Measurements from ENCODE around the gene TAS2R3.
"Not testable (repeated sequence)": the region's sequence is repeated elsewhere in the genome, so short reads cannot be mapped to it uniquely, and the experiment has no call there.

Gene TAS2R3
- total RNA-seq: 1.4 to 1.9 reads per million in 2 donors

DNA sequence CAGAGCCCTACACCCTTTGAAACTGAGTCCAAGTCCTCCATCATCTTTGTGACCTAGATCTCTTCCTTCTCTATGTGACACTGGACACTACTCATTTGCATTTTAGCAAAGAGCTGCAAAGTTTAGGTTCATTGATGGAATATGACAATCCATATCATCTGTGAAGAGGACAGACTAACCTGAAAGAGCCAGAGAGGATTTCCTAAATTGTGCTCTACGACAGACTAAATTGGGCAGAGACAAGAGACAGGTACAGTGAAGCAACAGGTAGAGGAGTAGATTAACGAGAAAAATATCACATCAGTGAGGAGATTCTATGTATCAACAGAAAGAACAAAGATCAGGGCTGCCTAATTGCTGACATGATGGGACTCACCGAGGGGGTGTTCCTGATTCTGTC, at the start of gene TAS2R3:
Gene TAS2R3, plus strand, starts transcription at position 301 of the 400 bp plus-strand sequence. Its CDS starts 62 bp downstream, at position 363.
- DNase-seq: no peak

DNA sequence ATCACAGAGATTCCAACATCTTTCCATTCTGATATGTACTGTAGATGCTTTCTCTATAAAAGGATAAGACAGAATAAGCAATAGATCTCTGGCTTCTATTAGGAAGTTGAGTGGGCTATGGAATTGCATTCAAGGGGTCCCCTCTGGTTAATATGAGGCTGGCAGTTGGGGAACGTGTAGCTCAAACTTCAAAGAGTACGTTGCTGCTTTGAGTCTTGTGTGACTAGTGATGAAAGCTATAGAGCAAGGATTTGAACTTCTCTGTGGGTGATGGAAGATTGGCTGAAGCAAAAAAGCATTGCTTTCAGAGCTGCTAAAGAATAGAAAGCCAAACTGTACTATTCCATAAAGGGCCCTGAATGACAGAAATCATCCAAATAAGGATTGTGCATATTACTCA, 49.3 kb upstream of the TAS2R3 start:
- no peak for DNase-seq

DNA sequence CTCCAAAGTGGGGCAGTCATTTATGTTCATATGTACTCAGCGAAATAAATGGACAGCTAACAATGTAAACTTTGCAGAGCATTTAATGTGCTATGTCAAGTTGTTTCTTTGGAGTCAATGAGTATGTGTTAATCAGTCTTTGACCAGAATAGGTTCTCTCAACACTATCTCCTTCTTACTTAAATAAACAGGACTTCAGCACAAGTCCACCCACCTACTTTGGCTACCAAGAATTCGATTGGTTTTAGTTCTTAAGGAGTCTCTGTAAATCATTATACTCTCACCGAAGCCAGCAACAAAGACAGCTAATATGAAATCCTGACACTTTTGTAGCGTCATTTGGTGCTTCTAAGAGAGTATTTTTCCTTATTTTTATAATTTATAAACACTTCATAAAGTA, 48.9 kb upstream of the TAS2R3 start:
- DNase-seq: no peak

GRCh38 chr7:141715794-141716689, 47.9 kb upstream of the TAS2R3 start:
- DNase-seq: no peak

GRCh38 chr7:141717450-141717849, 46.4 kb upstream of the TAS2R3 start:
- DNase-seq: no peak

DNA sequence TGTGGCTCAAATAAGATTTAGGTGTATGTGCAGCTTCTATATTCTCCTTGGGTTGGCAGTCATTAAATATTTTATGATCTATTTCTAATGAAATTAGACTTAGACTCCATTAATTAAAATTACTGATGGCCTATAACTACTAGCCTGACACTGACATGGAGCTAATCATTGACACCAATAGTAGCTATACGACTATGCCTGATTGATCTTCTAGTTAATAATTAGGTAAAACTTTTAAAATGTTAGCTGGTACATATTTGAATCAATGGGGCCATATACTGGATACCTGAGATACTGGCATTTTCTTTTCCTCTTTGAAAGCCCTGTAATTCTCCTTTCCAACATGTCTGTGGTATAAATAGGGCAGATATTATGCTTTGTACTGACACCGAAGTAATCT, 41.4 kb upstream of the TAS2R3 start:
- no peak for DNase-seq

DNA sequence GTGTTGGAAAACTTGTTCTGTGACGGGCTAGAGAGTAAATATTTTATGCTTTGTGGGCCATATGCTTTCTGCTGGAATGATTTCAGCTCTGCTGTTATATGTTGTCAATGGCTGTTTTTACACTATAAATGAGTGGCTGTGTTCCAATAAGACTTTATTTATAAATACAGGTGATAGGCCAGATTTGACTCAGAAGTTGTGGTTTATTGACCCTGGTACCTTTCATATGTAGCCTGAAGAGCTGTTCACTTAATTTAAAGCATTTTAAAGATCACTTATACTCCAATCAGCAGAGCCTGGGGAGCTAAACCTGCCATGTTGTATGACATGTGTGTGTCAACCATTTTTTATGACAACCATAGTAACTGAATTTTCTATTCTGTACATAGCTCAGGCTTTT, 34.9 kb upstream of the TAS2R3 start:
- DNase-seq: no peak

- no peak for DNase-seq
These were observed 32.3 kb upstream of the TAS2R3 start for GRCh38 chr7:141731476-141732149.

DNA sequence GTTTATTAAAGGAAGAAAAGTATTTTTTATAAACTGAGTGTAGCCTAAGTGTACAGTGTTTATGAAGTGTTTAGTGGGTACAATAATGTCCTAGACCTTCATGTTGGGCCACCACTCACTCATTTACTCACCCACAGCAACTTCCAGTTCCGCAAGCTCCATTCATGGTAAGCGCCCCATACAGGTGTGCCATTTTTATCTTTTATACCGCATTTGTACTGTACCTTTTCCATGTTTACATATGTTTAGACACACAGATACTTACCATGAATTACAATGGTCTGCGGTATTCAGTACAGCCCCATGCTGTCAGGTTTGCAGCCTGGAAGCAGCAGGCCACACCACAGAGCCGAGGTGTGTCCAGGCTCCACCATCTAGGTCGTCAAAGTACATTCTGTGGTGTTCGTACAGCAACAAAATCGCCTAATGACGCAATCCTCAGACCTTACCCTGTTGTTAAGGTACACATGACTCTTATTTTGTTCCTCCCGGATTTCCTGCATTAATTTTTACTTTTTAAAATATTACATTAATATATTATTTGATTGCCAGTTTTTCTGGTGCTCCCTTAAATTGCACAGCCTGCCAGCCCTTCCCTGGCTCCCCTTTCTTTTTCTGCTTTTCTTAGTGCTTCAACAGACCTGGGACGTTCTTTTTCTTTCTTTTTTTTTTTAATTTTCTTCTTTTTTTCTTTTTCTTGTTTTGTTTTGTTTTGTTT, 26.6 kb upstream of the TAS2R3 start:
- peak; percentile 10 for DNase-seq

DNA sequence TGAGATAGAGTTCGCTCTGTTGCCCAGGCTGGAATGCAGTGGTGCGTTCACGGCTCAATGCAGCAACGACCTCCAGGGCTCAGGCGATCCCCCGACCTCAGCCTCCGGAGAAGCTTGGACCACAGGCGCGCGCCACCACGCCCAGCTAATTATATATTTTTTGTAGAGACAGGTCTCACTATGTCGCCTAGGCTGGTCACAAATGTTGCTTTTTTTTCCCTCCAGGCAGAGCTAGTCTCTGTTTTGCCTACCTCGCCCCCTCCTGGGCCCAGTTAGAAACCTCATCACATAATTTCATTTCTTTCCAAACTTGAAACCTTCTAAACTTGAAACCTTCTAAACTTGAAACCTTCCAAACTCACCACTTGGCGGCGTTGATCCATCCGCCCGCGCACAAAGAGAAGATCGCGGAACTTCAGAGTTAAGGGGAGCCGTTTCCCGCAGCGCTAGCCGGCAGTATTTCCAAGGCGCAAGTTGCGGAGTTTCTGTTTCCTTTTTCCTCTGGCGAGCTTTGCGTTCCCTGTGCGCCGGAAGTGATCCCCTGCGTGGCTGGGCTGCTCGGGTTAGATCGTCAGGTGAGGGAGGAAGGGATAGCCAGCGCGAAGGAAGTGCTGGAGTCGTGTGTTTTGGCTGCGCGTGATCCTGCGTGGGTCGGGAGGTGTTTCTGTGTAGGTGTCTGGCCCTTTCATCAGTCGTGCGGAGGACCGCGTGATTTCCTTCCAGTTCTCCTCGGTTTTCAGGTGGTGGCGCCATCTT, 25.9 kb upstream of the TAS2R3 start, which contains the start of gene SSBP1:
Gene SSBP1, plus strand, starts transcription at position 523 of the 756 bp plus-strand sequence. CDS start 809 bp downstream, outside the sequence.
- peak; percentile 61 for DNase-seq

- no peak for DNase-seq
These were observed 25.3 kb upstream of the TAS2R3 start for GRCh38 chr7:141738592-141739013.

DNA sequence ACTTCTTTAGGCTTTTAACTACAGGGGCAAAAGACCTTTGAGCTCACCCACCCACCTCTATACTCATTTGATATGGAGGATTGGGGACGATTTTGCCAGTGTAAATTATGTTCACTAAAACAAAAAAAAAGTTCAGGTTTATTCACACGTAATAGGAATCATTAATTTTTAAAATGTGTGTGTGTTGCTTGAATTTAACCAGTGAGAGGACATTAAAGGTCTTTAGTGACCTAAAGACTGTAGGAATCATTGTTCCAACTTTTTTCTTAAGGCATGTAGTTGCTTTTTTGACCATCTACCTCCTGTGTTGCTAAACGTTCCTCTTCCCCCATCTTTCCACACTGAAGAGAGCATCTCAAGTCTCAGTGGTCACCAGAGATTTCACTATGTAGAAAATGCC, 24.6 kb upstream of the TAS2R3 start:
- DNase-seq: no peak

DNA sequence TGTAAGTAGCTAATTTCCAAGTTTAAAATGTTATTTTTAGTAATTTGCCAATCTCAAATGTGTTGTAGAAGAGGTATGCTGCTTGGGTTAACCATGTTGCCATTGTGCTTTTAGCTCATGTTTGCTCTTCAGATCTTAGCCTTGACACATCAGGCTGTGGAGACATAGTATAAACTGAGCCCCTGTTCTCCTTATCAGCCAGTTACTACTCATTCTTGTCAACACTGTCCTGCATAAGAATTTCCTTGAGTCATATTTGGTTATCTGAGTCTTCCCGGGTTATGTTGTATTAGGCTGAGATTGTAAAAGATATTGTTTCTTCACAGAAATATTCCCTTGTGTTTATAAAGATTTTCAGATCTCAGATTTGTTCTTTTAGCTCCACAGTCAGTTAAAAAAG, 21.7 kb upstream of the TAS2R3 start:
- no peak for DNase-seq

DNA sequence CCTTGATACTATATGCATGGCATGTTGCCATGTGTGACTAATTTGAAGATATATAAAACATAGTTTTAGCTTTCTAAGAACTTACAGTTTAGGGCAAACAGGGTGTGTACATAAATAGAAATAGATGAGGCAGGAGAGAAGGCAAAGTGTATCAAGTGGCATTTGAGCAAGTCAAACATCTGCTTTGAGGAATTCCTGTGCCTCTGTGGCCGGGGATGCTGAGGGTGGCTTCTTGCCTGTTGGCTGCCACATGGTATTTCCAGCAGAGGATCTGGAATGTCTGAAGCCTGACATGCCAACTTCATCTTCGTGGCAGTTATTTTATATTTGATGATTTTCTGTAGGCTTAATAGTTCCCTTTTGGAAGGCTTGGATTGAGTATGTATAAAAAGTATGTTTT, 19.8 kb upstream of the TAS2R3 start:
- DNase-seq: no peak

GRCh38 chr7:141748396-141748795, 15.5 kb upstream of the TAS2R3 start:
- no peak for DNase-seq

DNA sequence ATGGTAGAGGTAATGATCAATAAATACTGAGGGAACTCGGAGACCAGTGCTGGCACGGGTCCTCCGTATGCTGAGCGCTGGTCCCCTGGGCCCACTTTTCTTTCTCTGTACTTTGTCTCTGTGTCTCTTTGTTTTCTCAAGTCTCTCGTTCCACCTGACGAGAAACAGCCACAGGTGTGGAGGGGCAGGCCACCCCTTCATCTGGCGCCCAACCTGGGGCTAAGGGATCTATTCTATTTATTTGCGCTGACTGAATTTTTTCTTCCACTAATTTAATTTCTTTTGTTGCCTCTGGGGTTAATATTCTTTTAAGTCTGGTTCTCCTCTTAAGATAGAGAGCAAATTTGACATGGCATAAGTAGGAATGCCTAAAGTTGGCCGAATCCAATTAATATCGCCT, 12.0 kb upstream of the TAS2R3 start:
- not testable (repeated sequence) for DNase-seq

DNA sequence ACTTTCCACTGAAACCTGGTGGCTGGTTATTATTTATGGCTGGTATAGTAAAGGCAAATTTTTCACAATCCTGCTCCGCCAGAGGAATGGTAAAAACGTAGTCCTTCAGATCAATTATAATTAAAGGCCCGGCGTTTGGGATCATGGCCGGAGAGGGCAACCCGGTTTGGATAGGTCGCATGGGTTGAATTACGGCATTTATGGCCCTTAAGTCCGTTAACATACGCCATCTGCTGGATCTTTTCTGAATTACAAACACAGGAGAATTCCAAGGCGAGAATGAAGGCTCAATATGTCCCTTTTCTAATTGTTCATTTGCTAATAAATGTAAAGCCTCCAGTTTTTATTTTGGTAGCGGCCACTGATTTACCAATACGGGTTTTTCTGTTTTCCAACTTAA, 11.3 kb upstream of the TAS2R3 start:
- no peak for DNase-seq

DNA sequence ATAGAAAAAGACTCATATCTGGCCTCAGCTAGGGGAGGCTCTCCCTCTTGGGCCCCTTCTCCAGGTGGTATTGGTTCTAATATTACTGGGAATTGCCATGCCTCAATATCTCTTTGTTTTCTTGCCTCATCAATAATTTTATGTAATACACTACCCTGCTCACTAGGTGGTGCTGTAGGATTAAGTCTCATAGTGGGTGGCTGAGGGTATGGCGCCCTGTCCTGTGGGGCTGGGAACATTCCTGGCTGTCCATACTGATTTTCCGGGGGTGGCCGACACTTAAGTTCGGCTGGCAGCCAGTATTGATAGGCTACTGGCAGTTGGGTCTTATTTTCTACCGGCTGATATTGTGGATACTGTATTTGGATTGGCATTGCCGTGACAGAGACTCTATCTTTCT, 9.0 kb upstream of the TAS2R3 start:
- DNase-seq: no peak

DNA sequence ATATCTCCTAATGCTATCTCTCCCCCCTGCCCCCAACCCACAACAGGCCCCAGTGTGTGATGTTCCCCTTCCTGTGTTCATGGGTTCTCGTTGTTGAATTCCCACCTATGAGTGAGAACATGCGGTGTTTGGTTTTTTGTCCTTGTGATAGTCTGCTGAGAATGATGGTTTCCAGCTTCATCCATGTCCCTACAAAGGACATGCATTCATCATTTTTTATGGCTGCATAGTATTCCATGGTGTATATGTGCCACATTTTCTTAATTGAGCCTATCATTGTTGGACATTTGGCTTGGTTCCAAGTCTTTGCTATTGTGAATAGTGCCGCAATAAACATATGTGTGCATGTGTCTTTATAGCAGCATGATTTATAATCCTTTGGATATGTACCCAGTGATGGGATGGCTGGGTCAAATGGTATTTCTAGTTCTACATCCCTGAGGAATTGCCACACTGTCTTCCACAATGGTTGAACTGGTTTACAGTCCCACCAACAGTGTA, 6.2 kb downstream of the TAS2R3 start:
- not testable (repeated sequence) for DNase-seq

DNA sequence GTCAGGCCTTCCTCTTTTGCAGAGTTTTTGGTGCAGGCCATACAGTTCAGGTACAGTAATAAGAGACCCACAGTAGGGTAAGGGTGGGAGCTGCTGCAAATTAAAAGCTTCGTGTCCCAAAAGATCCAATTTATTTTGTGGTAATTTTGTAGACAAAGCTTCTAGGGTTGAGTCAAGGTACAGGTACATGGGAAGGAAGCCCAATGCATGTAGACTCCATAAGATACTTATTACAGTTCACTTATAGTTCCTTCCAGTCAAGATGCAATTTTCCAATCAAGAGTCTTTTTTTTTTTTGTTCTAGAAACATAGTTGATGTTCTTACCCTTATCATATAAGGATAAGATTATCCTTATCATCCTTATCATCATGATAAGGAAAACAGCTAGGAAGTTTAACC, 12.5 kb downstream of the TAS2R3 start, which contains the start of gene TAS2R4:
Gene TAS2R4, plus strand, starts transcription at position 301 of the 400 bp plus-strand sequence. CDS start 1,815 bp downstream, outside the sequence.
- no peak for DNase-seq

DNA sequence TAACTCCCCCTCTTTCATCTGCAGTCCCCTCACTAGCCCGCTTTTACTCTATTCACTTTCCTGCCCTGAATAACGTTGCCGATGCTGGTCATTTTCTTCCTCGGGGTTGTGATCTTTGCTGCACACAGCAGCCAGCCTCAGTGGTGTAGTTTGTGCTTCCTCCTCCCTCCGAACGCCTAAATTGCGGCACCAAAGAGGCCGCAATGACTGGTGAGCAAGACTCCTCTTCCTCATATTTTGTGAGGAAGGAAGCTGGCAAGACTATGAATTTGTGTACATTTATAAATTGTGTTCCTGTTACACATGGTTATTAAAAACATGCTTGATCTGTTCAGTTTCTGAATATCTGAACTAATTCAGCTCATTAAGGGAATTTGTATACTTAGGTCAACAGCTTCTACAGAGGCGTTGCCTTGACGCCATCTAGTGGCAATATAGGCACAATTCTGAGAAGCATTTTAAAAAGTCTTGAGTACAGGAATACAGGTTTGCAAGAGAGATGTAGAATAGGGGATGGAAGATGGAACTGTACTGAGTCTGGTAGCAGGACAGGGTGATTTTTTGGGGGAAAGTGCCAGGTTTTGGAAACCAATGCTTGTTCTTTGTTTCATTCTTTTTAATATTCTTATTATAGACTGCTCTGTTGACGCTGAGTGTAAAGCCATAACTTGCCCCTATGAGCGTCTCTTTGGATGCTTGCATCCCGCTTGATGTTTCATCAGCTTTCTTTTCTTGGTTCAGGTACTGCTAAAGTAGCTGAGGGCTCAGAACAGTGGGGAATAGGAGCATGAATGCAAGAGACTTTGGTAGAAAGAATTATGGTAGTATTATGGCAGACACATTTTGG, 22.0 kb downstream of the TAS2R3 start:
- no peak for DNase-seq

Measured in activated gamma-delta T cell (primary cell).